ENCODE measurements around the gene COQ8B.

COQ8B gene

DNA sequence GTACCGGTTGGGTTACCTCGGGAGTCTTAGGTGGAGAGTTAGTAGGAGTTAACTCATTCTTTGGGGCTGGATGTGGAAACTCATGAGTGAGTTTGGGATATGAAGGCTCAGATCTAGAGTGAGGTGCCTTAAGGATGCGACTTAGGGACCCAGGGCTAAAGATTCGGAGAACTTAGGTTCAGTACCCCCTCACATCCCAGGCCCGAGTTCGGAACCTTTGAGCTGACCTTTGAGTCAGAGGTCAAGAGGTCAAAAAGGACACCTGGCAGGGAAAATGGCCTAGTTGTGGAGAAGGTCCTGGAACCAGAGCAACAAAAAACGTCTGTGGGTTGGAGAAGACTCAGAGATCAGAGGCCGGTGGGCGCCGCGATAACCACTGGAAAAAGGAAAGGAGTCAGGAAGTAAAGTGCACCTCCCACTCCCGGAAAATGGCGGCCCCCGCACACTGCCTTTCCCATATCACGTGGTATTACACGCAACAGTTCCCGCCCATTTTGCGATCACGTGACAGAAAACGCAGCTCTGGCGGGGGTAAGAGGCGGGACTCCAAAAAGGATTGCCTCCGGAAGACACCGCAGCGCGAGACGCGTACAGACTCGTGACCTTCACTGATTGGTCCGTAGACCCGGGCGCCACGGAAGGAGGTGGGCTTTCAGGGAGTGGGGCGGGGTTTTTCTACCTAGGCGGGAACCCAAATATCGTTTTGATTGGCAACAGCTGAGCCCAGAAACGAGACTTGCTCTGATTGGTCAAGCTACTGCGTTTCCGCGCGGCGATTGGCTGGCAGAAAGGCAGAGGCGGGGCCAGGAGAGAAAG lies 33.6 kb upstream of the COQ8B start, which contains the start of gene ACTMAP:
ACTMAP (minus strand) TSS at position 420 of the 816 bp plus-strand sequence. CDS start 674 bp downstream, outside the sequence.
- peak within 1 kb of the TSS; percentile 97 for H3K27ac ChIP-seq

DNA sequence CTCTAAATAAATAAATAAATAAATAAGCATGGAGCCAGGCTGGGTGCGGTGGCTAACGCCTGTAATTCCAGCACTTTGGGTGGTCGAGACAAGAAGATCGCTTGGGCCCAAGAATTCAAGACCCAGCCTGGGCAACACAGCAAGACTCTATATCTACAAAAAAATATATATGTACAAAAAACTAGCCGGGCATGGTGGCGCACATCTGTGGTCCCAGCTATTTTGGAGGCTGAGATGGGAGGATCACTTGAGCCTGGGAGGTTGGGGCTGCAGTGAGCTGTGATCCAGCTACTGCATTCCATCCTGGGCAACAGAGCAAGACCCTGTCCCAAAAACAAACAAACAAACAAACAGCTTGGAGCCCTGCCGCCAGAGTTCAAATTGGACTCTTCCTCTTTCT lies 30.9 kb upstream of the COQ8B start:
- peak overlapping the region; percentile 97 for H3K27ac ChIP-seq
- TF ChIP-seq, protein P1, sequence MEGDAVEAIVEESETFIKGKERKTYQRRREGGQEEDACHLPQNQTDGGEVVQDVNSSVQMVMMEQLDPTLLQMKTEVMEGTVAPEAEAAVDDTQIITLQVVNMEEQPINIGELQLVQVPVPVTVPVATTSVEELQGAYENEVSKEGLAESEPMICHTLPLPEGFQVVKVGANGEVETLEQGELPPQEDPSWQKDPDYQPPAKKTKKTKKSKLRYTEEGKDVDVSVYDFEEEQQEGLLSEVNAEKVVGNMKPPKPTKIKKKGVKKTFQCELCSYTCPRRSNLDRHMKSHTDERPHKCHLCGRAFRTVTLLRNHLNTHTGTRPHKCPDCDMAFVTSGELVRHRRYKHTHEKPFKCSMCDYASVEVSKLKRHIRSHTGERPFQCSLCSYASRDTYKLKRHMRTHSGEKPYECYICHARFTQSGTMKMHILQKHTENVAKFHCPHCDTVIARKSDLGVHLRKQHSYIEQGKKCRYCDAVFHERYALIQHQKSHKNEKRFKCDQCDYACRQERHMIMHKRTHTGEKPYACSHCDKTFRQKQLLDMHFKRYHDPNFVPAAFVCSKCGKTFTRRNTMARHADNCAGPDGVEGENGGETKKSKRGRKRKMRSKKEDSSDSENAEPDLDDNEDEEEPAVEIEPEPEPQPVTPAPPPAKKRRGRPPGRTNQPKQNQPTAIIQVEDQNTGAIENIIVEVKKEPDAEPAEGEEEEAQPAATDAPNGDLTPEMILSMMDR (IDR thresholded peaks at IDR 0.05) = no peak
- no peak for TF ChIP-seq ZFX (IDR thresholded peaks at IDR 0.05; ENCODE audit: borderline replicate concordance)

More for the DNA sequence above, 33.6 kb upstream of the COQ8B start, which contains the start of gene ACTMAP:
- TF ChIP-seq, protein P1 (IDR thresholded peaks at IDR 0.05) = no peak
- no peak for TF ChIP-seq ZFX (IDR thresholded peaks at IDR 0.05; ENCODE audit: borderline replicate concordance)

DNA sequence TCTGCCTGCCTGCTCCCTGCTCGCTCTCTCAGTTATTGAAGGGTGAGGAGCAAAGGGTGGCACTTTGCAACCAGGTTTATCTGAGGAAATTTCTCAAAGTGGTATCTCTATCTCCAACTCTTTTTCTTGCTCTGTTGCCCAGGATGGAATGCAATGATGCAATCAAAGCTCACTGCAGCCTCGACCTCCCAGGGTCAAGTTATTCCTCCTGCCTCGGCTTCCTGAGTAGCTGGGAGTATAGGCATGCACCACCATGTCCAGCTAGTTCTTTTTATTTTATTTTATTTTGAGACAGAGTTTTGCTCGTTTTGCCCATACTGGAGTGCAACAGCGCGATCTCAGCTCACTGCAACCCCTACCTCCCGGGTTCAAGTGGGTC lies 28.7 kb upstream of the COQ8B start:
- 0 out of 2 replicates have a peak overlapping the region, but pooled peaks have one; percentile 30 for H3K27ac ChIP-seq
- no peak for TF ChIP-seq ZFX (IDR thresholded peaks at IDR 0.05; ENCODE audit: borderline replicate concordance)
- TF ChIP-seq, protein P1 (IDR thresholded peaks at IDR 0.05) = no peak

DNA sequence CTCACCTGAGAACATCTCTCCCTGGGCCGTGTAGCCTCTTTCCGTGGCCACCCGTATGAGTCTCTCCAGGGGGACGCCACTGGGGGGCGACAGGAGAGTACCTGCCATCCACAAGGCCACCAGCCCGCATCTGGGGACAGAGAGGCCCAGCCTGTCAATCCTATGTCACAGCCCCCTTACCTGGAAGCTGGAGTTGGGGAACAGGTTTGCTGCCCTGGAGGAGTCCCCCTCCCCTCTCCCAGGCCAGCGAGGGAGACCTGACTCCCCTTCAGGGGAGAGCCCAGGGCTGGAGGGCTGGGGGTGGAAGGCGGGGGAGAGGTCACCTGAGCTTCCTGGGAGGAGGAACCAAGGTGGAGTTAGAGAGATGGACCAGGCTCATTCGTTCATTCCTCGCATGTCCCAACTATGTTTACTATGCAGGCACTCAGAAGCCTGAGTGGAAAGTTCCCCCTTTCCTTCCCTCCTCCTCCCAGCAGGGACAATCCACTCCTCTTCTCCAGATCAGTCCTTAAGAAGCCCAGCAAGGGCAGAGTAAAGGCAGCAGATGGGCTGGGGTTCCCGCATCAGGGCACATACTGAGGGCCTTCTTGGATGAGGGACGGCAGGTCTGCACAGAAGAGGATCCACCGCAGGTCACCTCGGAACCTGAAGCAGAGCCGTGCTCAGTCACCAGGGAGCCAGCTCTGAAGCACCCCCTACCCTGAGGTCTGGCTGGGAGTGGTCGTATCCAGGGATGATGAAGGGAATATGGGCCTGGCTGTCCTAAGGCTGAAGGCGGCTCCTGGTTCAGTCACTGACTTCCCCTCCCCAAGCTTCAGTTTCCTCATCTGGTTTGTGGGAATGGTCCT lies 28.1 kb upstream of the COQ8B start:
- TF ChIP-seq ZFX (IDR thresholded peaks at IDR 0.05; ENCODE audit: borderline replicate concordance) = no peak
- TF ChIP-seq, protein P1 (IDR thresholded peaks at IDR 0.05) = no peak
- H3K27ac ChIP-seq = 0 out of 2 replicates have a peak overlapping the region, but pooled peaks have one; percentile 13

DNA sequence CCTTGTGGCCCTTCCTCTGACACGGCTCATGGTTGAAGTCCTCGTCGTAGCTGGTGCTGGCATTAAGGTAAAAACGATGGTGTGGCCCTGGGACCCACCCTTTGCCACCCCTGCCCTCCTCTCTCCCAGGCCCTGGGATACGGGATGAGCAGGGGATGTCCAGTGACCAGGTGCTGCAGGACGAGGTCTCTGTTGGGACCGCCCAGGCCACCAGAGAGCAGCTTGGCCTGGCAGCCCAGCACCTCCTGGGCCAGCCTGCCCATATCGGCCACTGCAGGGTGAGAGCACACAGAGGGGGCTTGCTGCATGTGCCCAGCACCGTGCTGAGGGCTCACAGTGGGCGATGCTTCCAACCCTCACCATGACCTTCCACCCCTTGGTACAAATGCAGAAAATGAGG lies 27.2 kb upstream of the COQ8B start:
- TF ChIP-seq ZFX (IDR thresholded peaks at IDR 0.05; ENCODE audit: borderline replicate concordance) = no peak
- TF ChIP-seq, protein P1 (IDR thresholded peaks at IDR 0.05) = no peak
- no peak overlapping the region for H3K27ac ChIP-seq

DNA sequence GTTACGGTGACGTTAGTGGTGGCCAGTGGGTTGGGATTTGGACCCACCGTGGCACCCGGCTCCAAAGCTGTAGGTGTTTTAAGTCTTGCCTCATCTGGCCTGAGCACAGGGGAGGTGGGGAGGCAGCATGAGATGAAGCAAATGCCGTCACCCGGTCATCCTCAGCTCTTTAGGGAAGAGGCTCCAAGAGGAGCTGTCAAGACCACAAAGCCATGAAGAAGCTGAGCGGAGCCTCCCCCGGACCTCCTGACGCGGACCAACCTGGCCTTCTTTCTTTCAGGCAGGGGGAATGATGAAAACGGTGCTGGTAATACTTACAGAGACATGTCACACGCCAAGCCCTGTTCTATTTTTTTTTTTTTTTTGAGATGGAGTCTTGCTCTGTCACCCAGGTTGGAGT lies 26.2 kb upstream of the COQ8B start:
- H3K27ac ChIP-seq = no peak overlapping the region
- no peak for TF ChIP-seq ZFX (IDR thresholded peaks at IDR 0.05; ENCODE audit: borderline replicate concordance)
- TF ChIP-seq, protein P1 (IDR thresholded peaks at IDR 0.05) = no peak
